CD4-positive, alpha-beta T cell treated with Interleukin-12 subunit alpha and Interleukin-12 subunit beta, for 1 hour (primary cell): ENCODE results near the gene RASSF6.
A peak's percentile ranks its signal among the peaks of the same experiment; 100 is the strongest.
"Not testable (repeated sequence)": the region's sequence is repeated elsewhere in the genome, so short reads cannot be mapped to it uniquely, and the experiment has no call there.

Source experiments
- DNase-seq: peaks from one replicate; pipeline ENCODE4 v3.0.0-alpha.2; 2020

RASSF6 gene

DNA sequence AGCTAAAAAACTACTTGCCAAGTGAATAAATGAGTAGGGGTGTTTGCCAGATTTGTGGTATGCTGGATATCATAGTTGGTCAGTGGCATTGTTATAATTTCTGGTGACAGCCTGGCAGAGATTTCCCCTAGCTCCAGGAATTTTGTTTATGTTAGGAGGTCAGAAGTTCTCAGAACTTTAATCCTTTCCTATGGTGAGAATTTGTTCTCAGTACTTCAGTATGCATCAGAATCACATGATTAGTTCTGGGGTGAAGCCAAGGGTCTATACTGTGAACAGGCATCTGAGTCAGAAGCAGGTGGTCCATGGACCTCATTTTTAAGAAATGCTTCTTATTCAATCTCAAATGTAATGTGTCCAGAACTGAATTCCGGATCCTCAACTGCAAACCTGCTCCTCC lies 10.5 kb downstream of the RASSF6 start:
- no peak for DNase-seq

DNA sequence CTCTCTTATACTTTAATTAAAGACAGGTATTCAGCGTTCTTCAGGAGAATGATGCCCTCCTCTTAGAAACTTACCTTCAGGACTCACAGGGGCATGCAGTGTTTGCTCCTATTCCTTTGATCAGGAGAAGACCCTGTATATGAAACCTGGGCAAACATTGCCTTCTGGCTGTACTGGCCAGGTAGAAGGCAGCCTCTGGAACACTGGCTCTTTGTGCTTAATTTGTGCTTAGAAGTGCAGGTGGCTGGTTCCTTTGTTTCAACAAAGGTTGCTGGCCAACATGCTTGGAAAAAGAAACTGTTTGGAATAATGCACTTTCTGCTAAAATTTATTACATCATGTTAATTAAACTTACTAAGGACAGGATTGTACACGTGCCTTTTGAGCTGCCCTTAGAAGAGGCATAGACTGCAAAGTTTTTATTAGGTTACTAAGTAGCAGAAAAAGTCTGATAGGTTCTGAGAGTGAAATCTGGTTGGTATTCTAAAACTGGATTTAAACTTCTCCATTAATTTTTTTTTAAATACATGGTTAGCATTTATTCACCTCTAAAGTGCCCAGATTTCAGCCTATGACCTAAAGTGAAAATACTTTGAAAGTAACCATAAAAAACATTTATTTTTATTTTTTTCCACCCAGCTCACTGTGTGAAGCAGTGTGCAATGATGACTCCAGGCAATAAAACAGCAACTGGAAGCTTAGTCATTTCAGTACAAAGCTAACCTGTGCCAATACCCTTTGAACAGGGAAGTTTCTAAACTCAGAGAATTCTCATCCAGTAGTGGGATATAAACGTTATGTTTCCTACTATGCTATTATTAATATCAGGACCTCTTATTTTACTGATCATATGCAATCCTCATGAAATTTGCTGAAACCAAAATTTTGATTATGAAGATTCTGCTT lies 11.3 kb downstream of the RASSF6 start:
- DNase-seq, result no peak

DNA sequence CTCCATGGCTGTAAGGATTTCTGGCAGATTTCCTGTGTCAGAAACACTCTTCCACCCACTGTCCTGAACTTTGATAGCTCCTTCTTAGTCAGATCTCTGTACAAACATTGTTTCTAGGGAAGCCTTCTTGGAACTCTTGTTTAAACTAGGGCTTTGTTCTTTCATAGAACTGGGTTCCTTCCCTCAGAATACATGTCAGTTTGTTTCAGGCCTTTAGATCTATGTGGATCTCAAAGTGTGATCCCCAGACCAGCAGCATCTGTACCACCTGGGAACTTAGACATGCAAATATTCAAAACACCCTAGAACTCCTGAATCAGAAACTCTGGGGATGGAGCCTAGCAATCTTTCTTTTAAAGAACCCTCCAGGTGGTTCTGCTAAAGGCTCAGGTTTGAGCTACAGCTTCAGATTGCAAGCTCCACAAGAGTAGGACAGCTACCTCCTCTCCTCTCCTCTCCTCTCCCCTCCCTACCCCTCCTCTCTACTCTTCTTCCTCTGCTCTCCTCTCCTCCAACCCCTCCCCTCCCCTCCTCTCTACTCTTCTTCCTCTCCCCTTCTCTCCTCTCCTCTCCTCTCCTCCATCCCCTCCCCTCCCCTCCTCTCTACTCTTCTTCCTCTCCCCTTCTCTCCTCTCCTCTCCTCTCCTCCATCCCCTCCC lies 12.7 kb downstream of the RASSF6 start:
- DNase-seq, result no peak

- no peak for DNase-seq
Measured at GRCh38 chr4:73606465-73606974, 13.7 kb downstream of the RASSF6 start.

DNA sequence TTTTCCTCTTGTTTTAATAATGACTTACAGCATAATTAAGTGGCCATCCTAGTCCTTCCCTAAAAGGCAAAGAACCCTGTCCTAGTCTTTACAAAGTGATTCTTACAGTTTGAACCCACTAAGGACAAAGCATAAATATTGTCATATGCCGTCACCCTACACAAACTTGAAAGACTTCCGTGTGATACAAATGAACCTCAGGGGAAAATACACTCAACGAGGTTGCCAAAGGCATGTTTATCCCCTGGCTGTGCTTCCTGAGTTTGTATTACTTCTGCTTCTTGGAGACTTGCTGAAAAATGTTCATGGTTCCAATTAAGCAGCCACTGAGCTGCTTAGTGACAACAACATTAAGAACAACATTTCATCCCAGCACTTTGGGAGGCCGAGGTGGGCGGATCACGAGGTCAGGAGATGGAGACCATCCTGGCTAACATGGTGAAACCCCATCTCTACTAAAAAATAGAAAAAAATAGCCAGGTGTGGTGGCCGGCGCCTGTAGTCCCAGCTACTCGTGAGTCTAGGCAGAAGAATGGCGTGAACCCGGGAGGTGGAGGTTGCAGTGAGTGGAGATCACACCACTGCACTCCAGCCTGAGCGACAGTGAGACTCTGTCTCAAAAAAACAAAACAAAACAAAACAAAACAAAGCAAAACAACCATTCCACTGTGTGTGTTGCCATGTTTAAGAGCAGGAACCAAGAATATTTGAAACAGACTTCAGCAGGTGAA lies 16.2 kb downstream of the RASSF6 start:
- DNase-seq, result no peak

GRCh38 chr4:73603271-73603710 lies 16.9 kb downstream of the RASSF6 start:
- DNase-seq, result no peak

DNA sequence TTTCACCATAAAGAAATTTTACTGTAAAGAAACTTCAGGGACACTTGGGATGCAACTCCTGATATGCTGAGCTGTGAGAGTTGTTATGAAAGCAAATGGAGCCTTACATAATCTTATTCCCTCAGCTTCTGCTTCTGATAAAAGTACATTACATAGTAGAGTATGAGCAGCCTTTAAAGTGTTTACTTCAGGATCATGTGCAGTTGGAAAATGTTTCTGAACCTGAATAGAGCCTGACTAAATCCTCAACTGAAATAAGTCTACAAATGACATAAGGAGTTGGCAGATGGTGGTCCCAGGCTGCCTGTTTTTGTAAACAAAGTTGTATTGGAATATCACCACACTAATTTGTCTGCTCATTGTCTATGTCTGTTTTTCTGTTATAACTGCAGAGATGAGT lies 19.3 kb downstream of the RASSF6 start:
- DNase-seq, result no peak

GRCh38 chr4:73599182-73599581 lies 21.1 kb downstream of the RASSF6 start:
- no peak for DNase-seq

DNA sequence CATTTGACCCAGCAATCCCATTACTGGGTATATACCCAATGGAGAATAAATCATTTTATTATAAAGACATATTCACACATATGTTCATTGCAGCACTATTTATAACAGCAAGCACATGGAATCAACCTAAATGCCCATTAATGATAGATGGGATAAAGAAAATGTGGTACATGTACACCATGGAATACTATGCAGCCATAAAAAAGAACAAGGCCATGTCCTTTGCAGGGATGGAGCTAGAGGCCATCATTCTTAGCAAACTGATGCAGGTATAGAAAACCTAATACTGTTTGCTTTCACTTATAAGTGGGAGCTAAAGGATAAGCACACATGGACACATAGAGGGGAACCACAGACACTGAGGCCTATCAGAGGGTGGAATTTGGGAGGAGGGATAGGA lies 22.6 kb downstream of the RASSF6 start:
- no peak for DNase-seq

DNA sequence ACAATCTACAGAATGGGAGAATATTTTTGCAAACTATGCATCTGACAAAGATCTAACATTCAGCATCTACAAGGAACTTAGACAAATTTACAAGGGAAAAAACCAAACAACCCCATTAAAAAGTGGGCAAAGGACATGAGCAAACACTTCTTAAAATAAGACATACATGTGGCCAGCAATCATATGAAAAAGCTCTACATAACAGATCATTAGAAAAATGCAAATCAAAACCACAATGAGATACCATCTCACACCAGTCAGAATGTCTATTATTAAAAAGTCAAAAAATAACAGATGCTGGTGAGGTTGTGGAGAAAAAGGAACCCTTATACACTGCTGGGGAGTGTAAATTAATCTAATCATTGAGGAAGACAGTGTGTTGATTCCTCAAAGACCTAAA lies 23.1 kb downstream of the RASSF6 start:
- not testable (repeated sequence) for DNase-seq

- DNase-seq, result no peak
Measured at GRCh38 chr4:73596001-73596400, 24.2 kb downstream of the RASSF6 start.

- peak; percentile 2 for DNase-seq
Measured at GRCh38 chr4:73593631-73594241, 26.5 kb downstream of the RASSF6 start.

DNA sequence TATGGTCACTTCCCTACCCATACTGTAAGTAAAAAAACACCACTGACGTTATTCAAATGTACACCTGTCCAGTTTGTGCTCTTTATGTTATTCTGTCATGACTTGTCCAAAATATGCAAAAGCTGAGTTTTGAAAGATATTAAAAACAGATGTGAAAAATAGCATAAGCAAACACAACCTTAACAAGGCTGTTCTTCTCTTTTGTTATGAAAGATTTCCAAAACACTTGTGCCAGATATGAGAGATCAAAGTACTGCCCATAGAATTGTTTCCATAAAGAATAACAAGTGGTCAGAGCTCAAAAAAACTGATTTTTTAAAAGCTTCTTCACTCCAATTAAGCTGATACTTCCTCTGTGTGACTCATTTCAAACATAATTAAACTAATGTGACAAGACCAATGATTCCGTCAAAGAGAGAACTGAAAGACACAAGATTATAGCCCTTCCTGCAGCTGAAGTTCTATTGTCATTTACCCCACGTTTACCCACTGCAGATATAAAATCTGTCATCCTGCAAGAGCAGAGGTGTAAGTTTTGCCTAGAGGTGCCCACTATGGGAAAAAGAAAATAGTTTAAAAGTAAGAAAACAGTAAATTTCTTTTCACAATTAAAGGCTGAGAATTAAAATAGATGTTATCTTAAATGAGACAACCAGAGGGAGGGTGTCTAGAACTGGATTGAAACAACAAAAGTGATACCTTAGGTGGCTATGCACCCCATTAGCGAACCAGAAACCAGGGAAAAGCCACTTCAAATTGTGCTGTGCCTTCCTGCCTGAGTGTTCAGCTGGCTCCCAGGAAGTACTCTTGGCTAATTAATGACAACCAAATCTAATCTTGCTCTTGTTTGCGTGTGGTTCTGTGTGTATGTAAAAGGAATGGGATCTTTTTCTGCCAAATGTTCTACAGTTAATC lies 30.1 kb downstream of the RASSF6 start:
- no peak for DNase-seq

DNA sequence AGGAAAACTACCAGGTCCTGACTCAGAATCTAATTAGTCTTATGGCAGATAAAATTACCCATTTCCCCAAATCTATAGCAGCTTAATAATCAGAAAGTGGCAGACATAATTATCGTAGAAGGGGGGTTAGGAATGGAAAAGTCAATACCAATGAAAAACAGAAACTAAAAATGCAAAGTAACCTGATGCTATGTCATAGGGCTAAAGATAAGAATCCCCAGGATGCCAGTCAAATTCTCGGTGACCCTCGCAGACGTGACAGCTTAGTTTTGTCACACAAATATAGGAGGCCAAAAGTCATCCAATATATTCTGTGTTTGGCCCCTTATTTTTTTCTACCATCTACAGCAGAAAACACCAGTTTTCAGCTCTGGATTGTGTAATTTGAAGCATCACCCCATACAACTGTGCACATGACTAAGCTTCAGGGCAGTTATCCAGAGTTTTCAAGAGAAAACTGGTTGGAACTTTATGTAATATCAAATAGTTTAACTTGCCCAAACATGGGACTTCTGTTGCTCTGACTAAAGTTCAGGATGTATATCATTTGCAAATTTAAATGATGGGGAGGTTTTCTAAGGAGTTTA lies 30.9 kb downstream of the RASSF6 start:
- no peak for DNase-seq

DNA sequence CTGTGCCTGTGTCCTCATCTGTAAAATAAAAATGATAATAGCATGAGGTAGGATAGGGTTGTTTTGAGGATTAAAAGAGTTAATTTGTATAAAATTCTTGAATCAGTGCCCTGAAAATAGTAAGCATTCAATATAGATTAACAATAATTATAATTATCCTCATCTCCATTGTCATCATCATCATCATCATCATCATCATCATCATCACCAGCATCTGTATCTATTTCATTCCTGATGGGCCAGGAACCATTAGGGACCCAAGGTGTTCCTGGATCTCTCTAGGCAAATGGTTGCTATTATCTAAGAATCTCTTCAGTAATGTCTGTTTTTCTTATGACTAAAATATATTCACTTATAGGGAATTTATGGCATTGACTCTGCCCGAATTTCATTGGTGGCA lies 31.6 kb downstream of the RASSF6 start:
- DNase-seq, result no peak

DNA sequence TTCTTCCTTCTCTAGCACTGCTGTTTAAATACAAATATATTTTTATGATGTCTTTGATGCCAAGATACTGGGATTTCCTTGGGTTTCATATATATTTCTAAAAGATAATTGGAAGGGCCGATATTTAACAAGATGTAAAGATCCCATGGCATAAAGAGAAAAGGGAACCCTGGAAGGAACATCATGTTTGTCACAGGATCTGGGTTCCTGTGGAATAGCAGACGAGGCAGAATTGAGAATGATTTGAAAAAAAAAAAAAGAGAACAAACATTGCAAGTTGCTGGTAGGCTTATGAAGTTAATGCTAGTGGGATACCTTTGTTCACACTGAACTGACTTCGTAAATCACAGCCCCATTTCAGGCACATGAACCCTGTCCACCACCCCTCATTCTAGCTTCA lies 33.6 kb downstream of the RASSF6 start:
- no peak for DNase-seq

GRCh38 chr4:73586040-73586439 lies 34.2 kb downstream of the RASSF6 start:
- DNase-seq, result no peak

GRCh38 chr4:73585345-73585744 lies 34.9 kb downstream of the RASSF6 start:
- no peak for DNase-seq

DNA sequence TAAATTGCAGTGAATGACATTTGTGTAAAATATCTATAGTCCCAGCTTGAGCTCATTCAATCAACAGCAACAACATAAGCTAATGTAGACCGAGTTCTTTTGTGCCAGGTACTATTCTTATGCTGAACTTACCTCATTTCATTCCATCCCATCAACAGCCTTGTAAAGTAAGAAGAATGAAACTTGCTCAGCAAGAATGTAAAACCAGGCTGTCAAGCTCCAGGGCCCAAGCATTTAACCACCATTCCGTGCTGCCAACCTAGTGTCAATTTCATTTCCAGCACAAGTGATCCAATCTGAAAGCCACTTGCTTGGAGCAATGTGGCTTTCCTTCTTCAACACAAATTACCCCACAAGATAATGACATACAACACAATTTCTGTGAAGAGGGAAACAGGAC lies 36.6 kb downstream of the RASSF6 start:
- no peak for DNase-seq

DNA sequence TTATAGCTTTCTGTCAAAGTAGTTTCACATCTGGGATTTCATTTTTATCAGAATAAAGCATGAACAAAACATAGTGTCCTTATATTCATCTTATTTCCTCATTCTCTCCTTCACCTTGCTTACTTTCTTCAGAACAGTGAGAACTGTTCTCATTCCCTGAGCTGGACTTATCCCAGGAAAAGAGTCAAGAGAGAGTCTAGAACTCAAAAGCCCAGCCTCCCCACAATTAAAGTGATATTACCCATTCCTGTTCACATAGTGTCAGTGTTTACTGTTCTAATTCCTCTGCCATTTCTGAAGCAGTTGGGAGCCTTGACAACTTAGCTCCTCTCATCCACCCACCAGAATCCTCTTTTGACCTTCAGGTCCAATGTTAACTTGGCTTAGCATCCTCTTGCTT lies 42.9 kb downstream of the RASSF6 start:
- DNase-seq, result no peak

GRCh38 chr4:73576381-73576780 lies 43.9 kb downstream of the RASSF6 start:
- DNase-seq, result no peak
